ENCODE results near the gene ATP1B1.

ATP1B1 gene

DNA sequence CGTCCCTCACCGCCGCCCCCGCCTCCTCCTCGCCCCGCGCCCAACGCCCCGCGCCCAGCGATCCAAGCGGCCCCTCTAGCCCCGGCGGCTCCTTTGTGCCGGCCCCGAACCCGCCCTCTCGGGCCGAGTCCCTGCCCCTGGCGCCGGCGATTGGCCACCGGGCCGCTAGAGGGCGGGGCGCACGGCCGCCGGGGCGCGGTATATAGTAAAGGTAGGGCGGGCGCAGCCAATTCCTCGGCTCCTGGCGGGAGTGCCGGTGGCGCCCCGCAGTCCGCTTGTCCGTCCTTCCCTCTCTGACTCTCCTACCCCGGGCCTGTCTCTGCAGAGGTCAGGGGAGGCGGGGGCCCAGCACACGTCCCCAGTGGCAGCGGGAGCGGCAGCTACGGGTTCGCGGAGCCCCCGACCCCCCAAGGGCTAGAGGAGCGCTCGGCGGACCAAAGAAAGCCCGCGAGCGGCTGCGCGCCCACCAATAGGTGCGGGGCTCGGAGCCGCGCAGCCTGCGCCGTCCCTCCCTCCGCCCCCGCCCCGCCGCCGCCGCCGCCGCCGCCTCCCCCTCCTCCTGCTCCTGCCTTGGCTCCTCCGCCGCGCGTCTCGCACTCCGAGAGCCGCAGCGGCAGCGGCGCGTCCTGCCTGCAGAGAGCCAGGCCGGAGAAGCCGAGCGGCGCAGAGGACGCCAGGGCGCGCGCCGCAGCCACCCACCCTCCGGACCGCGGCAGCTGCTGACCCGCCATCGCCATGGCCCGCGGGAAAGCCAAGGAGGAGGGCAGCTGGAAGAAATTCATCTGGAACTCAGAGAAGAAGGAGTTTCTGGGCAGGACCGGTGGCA lies at the start of gene ATP1B1:
ATP1B1 (plus strand) TSS at position 596 of the 826 bp plus-strand sequence; CDS start at position 736, 140 bp downstream.
- peak; percentile 62 to 64 for DNase-seq (ENCODE audit: low read depth in 2 of 2)

DNA sequence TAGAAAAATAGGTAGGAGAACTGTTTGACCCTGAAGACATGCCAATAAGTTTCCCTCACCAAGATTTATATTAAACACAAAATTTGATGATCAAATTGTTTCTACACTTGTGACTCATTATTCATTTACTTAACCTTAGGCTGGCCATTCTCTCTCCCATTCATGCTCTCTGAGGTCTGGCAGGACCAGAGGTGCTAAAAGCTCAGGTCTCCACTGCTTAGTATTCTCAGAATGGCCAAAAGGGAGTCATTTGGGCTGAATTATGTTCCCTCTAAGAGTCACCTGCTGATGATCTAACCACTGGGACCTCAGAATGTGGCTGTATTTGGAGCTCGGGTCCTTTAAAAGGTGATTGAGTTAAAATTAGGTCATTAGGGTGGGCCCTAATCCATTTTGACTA lies 47.1 kb upstream of the ATP1B1 start:
- DNase-seq (ENCODE audit: low read depth in 2 of 2), result no peak

DNA sequence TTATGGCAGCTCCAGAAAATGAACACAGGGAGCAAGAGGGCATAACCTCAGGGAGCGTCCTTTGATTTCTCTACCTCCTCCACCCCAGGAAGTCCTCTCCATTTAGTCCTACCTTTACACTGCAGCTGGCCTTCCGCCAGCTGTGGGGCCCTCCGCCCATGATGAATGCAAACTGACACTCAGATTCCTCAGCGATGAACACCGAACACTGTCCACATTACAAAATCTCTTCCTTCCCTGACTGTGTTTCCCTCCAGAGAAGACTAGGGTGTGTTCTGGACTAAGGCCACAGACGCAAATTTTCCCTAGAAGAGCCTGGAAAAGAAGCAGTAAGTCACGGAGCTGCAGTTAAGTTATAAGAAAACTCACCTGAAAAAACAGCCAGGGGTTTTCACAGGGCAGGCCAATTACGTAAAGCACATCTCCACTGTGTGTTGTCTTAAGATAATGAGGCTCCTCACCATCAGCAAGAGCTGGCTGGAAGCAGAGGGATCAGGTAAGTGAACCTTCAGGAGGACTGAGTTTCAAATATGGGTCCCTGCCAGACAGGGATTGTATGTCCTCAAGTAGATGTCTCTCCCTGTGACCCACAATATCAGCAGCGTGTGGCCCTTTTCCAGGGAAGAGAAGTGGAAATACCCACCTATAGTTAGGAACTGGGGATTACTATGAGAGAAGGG lies 46.3 kb upstream of the ATP1B1 start:
- no peak for DNase-seq (ENCODE audit: low read depth in 2 of 2)

DNA sequence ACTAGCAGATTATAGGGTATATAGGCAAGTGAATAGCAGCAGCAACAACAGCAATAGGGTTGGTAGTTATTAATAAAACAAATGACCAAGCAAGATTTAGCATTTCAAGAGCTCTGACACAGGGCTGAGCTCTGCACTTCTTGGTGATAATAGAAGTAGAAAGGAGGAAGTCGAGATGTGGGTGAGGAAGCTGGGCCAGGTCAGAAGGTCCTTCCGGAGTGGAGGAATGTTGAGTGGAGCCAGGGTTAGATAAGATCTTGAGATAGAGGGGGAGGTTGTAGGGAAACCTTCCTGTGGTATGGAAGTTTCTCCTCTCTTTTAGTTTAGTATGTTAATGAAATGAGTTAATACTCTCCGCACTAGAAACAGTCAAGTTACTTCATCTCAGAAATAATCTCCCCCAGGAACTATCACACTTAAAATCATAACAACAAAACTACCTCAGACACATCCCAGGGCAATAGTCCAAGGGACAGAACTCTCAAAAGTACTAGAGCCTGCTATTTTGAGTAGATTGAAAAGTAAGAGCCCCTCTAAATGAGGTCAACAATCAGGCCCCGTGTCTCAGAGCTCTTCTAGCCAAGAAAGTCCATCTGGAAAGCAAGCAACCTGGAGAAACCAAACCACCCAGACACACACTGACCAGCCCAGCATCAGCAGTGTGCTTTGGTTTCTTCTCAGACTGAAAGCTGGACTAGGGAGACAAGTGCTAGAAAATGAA lies 45.4 kb upstream of the ATP1B1 start:
- DNase-seq (ENCODE audit: low read depth in 2 of 2), result no peak

DNA sequence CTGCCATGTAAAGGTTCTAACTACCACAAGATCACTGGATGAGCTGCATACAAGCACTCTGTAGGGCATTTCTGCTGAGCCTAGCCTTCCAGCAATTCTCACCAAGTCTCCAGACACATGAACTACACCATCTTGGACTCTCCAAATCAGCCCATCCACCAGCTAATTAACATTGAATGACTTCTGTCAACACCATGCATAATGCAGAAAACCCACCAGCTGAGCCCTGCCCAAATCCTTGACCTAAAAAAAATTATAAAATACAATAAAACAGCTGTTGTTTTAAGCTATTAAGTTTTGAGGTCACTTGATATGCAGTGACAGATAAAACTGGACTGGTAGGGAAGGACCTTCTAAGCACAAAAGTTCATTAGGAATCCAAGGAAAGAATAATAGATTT lies 44.3 kb upstream of the ATP1B1 start:
- DNase-seq (ENCODE audit: low read depth in 2 of 2), result no peak

DNA sequence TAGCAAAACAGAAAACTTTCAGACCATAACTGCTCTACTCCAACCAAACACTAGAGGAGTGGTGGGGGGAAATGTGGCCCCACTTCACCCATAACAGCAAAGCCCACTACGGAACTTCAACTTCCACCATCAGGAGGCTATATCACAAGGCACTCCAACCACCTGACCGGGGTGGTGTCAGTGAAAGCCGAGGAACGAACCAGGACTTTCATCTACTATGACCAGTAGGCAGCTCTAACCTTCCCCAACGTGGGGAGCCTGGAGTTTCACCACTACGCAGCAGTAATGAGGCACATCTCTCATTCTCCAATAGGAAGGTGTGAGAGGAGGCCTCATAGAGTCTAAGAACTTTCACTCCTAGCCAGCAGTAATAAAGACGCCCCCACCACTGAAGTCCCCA lies 42.4 kb upstream of the ATP1B1 start:
- DNase-seq (ENCODE audit: low read depth in 2 of 2), result no peak

DNA sequence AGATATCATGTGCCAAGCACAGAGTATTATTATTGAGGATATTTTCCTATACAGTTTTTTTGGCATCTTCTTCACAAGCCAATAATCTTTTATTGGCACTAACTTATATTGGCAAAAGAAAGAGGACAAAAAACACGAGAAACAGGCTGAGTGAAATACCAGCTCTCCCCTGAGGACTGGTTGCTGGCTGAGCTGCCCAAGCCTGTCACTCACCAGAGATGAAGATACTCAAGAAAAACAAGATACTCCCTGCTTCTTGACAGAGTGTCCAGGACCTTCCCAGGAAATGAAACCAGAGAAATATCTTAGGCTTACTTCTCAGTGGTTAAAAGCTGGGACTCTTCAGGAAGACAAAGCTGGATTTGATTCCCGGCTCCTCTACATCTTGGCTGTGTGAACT lies 35.9 kb upstream of the ATP1B1 start:
- no peak for DNase-seq (ENCODE audit: low read depth in 2 of 2)

DNA sequence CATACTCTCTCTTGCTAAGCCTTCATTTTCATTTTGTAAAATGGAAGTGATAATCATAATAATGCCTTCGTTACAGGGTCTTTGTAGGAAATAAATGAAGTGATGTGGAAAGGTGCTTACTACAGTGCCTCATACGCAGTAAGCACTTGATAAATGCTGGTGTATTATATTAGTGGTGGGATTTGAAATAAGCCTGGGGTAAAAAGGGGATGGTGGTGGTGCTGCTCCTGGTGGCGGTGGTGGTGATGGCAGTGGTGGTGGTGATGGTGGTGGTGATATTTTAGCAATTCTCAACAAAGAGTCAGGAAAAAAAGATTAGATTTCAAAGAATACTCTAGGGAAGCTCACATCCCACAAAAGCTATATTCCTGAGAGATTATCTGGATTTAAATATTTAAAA lies 35.5 kb upstream of the ATP1B1 start:
- no peak for DNase-seq (ENCODE audit: low read depth in 2 of 2)

DNA sequence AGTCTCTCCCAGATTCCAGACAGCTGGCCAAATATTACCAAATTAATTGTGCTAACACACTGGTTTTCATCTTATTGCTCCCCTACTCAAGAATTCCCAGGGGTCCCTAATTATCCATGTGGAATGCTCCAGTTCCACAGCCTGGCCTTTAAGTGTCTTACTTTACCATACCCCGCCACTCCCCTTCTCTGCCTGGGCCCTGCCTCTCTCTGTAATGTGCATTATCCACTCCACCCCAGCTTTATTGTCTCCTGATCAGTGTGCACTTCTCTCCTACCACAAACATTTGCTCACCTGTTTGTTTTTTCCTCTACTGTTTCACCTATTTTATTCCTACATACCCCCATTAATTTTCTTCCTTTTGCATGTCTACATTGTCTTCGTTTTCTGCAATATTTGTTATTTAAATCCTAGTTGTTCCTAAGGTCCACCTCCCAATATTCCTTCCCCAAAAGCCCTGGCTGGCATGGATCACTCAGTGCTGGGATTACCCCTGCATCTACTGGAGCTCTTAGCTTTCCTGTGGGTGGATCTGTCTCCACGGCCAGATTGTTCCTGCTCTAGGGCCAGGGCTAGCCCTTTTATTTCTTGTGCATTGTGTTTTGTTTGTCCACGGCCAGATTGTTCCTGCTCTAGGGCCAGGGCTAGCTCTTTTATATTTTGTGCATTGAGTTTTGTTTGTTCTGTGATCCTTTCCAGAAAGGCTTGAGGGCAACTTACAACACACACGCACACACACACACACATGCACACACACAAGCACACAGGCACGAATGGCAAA lies 33.4 kb upstream of the ATP1B1 start:
- DNase-seq (ENCODE audit: low read depth in 2 of 2), result no peak

DNA sequence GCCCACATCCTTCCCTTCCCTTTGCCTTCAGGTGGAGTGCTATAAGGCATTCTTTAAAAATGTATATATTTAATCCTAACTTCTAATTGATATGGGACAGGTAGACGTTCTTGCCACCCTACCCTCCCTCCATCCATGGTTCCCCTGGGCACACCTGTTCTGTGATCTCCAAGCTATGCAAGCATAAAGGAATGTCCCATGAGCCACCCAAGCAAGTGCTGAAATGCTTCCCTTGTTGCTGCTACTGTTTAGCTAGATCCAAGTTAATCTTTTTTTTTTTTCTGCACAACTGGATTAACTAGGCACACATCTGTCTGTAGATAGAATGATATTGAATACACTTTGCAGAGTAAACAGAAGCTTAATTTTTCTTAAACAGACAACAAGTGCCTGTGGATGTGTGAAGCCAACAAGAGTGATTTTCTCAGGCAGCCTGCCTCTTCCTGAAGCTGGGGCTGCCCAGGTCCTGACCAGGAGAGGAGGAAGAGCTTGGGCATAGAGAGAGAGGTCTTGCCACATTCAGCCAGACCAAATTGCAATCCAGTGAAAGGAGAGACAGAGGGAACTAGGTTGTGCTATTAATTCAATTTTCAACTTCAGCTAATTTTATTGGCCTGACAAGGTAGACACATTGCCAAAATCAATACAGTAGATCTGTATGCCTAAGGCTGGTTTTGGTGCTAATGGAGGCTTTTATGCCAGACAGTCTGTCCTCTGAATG lies 28.2 kb upstream of the ATP1B1 start:
- DNase-seq (ENCODE audit: low read depth in 2 of 2), result no peak

DNA sequence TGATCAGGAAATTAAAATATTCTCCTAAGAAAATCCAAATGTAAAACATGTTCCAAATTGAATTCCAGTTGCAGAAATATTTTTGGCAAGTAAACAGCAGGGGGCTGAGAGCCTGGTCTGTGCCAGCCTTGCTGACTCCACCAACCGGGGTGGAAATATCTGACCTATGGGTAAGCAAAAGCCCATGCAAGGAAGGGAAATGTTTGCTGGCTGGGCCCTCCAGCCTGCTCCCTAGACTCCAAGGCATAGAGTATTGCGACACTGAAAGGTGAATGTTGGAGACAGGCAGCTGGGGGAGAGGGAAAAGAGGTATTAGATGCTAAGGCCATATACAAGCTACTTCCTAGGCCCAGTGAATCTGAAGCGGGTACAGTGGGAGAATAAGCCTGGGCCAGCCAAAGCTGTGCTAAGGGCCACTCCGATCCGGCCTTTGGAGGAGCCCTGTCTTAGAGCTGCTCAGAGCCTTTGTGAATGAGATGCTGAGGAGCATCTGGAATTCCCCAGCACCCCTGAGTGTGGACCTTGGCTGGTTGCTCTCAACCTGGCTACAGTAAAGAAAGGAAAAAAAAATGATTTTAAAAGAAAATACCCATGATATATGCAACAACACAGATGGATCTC lies 24.9 kb upstream of the ATP1B1 start:
- DNase-seq (ENCODE audit: low read depth in 2 of 2), result no peak

DNA sequence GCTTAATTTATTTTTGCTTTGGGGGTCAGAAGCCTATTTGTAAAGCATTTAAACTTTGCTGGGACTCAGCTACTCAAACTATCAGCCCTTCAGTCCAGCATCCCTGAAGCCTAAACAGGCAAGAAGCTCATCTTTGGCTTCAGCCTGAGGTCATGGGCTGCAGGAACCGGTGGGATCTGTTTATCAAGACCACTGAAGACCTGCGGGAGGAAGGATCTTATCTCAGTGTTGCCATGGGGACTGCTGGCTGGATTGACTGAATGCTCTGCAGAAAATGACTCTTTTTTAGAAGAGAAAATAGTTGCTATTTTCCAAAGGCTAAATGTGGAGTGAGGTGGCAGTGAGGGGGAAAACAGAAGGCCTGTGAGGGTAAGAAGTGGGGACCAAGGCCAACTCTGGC lies 20.6 kb upstream of the ATP1B1 start:
- DNase-seq (ENCODE audit: low read depth in 2 of 2), result no peak

DNA sequence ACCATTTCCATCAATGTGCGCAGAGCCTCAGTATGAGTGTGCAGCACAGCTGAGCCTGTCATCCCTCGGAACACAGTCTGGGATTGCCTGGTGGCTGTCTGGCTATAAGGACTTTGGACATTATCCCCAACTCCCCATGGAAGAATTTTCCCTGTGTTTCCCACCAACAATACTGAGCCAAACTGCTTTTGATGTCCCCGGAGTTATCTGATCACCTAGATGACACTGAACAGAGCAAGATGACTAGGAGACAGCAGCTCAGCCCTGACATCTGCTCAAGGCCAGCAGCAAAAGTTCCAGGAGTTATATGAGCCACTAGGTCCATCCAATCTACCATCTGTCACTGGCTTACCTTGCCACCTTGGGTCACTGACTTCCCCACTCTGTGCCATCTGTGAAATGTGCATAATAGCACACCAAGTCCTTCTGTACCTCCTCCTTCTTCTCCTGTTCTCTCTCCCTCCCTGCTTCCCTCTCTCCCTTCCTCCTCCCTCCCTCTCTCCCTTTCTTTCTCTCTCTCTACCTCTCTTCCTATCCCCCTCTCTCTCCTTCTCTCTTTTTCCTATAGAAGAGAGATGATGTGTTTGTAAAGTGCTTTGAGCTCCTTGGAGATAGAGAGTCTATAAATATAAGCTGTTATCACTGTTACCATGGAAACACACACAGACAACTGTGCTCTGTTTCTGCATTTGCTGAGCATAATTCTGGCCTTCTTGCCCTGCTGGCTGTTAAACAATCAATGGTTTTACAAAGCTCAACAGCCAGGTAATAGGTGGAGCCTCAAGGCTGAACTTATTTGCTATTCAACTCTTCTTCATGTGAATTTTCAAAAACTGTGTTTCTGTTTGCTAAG lies 19.7 kb upstream of the ATP1B1 start:
- no peak for DNase-seq (ENCODE audit: low read depth in 2 of 2)

DNA sequence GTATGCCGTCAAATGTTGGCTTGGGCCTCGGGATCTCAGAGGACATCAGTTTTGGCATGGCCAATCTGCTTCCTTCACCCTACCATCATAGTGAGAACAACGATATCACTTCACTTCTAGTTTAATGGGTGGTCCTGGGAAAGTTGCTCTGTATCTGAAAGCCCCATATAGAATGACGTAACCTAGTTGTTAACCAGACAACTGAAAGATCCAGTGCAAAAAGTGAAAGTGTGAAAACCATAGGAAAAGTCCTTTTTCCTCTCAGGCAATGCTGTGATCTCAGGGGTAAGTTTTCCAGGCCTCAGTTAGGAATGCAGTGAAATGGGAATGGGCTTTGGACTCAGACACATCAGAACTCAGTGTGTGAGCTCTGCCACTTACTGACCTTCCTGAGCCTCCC lies 18.6 kb upstream of the ATP1B1 start:
- DNase-seq (ENCODE audit: low read depth in 2 of 2), result no peak

DNA sequence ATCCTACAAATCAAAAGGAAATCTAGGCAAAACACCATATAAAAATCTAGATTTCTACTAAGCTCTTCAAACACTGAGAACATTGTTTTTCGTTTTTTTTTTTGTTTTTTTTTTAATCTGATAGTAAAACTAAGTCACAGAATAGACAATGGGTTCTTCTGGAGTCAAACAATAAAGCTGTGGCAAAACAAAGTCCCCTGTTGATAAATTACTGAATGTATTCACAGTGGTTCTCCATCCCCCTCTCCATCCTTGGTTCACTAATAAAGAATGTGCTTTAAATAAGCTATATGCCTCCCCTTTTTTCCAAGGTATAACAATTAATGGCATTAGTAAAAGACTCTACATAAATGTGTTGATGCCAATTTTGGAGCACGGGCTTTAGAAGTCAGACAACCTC lies 16.7 kb upstream of the ATP1B1 start:
- DNase-seq (ENCODE audit: low read depth in 2 of 2), result no peak

DNA sequence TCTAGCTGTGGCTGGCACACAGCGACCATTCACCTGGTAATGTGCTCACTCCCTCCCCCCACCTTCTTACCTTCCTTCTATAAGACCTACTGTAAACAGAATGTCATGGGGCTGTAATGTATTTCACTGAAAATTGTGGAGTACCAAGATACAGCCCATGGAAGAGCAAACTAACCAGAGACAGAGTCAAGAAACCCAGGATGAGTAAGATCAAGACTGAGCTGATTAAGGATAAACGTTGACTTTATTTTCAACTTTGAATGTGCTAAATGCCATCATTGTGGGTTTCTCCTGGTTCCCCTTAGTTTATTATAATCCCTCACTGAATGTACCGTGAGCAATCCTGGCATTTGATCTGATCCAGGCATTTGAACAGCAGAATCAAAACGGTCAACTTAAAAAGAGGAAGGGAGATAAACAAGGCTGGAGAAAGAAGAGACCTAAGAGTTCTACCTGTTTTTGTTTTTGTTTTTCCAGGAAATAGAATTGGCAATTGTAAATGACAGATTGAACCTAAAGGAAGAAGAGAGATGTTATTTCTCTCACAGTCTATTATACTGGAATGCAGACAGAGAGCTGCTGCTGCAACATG lies 16.1 kb upstream of the ATP1B1 start:
- no peak for DNase-seq (ENCODE audit: low read depth in 2 of 2)

DNA sequence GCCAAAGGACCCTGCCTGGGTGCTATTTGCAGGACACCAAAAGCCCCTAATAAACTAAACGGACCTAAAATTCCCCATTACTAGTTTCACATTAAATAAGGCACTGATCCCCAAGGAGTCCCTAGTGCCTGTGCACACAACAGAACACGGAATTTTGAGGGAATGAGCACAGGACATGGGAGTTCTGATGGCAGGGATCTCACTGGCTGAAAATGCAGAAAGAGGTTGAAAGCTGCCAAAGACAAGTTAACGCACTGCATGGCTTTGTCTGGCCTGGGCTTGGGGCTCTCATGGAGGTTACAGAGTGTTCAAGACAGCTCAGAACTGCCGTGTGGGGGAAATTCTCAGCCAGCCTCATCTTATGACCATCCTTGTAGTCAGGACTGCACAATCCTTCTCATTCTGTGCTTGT lies 15.6 kb upstream of the ATP1B1 start:
- DNase-seq (ENCODE audit: low read depth in 2 of 2), result no peak

DNA sequence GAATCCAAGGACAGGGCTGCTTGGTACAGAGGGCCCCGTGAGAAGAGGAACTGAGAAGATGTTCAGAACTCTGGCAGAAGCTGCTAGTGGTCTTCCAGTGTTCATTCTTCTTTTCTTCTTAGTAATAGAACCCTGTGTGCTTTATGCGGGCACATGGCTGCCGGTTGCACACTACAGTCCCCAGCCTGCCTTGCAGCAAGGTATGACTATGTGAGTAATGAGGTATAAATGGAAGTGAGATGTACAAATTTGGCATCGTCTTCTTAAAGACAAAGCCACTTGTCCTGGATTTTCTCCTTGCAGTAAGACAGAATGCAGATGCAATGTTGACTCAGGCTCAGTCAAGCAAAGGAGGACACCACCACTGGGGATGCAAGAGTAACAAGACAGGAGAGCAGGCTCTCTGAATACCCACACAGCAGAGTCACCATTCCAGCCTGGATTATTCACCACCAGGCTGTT lies 15.0 kb upstream of the ATP1B1 start:
- DNase-seq (ENCODE audit: low read depth in 2 of 2), result no peak

DNA sequence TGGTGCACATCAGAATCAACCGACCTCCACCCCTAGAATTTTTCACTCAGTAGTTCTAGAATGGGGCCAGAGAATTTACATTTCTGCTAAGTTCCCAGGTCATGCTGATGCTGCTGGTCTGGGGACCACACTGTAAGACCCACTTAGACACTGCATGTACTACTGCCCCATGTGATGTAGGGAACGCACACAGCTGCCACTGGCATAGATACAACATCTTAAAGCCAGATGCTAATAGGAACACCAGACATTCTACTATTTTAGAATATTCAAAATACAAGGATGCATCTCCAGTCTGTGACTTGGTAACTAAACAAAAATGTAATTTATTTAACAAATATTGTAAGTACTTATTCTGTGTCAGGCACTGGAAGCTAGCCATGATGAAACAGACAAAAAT lies 14.1 kb upstream of the ATP1B1 start:
- no peak for DNase-seq (ENCODE audit: low read depth in 2 of 2)
